Colonic mucosa (tissue), 4 donors: ENCODE results near the gene SDCBP2. TPM values are rescaled to one million over a fixed set of nuclear protein-coding genes. Genes with fewer than 3 reads are reported as not detected.

Experiments used
- DNase-seq: peaks from one replicate; pipeline ENCODE4 v3.0.0-alpha.2; 2020
- H3K27ac ChIP-seq: fragments of 200-600 bp; one replicate; pipeline ENCODE4 v1.8.0; 2021
- H3K27me3 ChIP-seq: fragments of 200-600 bp; one replicate; pipeline ENCODE4 v1.8.0; 2021
- H3K36me3 ChIP-seq: fragments of 200-600 bp; one replicate; pipeline ENCODE4 v1.8.0; 2021
- H3K4me1 ChIP-seq: fragments of 200-600 bp; one replicate; pipeline ENCODE4 v1.8.0; 2021; ENCODE audit warnings: mild to moderate bottlenecking
- H3K4me3 ChIP-seq: fragments of 200-600 bp; one replicate; pipeline ENCODE4 v1.8.0; 2021
- H3K9ac ChIP-seq, 2 donors: one replicate each; pipeline ENCODE4 v1.7.0; 2013; ENCODE audit warnings: control low read depth in 2 of 2, low read depth in 2 of 2, low read length in 2 of 2
- H3K9me3 ChIP-seq: fragments of 200-600 bp; one replicate; pipeline ENCODE4 v1.8.0; 2021
- intact Hi-C: fragments of 100-400 bp; cut with DNase I; formaldehyde crosslinking; loops from one replicate; pipeline ENCODE4 v1.14.1; 2022
- total RNA-seq, 2 donors: library from RNA; stranded (reverse); fragmentation: NEBNext Ultra II Directional in 1 of 2; extraction: Animal tissue kit (Norgen Biotek cat#: 25700) in 1 of 2; gene quantifications; one replicate each; pipeline ENCODE4 v1.2.1, GENCODE V29; 2021
- TF ChIP-seq, protein P1 (sequence below): fragments of 200-600 bp; IDR thresholded peaks from one replicate; pipeline ENCODE4 v1.8.0; 2022; ENCODE audit warnings: antibody characterized with exemption, mild to moderate bottlenecking
- donor health status: healthy.
- donor health status: DM: no; HTN: no; CAD: no.
- donor health status: DM: no; HTN: no; CAD: no.

The SDCBP2 gene
- total RNA-seq, 2 donors from 2014 or later, result 202 to 345 TPM

DNA sequence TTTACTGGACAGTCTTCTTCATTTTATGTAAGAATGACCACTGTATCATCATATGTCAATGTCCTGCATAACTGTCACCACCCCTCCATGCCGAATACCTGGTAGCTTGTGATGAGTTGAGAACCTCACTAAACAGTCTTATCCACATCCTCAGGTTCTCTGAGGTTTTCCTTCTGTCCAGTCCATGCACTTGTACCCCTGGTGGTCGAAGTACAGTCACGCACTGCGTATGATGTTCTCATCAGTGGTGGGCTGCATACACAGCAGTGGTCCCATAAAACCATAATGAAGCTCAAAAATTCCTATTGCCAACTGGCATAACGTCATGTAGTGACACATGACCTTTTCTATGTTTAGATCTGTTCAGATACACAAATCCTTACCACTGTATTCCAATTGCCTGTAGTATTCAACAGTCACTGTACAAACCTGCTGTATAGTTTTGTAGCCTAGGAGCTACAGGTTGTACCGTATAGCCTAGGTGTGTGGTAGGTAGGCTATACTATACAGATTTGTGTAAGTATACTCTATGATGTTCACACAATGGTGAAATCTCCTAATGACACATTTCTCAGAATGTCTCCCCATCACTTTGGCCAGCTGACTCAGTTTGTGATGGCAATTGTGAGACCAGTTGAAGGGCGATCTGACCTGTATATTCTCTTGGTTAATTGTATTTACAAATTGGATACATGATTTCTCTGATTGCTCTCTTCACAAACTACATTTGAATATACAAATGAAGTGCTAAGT is 31.3 kb upstream of the SDCBP2 start:
- H3K9me3 ChIP-seq, result no peaks in the 10 kb centered on the region
- no peak overlapping the region for H3K4me3 ChIP-seq
- no peaks in the 10 kb centered on the region for H3K27me3 ChIP-seq
- no peak overlapping the region for H3K27ac ChIP-seq
- no peak for DNase-seq
- intact Hi-C loops, result no loop called here
- no peak overlapping the region for H3K9ac ChIP-seq
- TF ChIP-seq, protein P1, sequence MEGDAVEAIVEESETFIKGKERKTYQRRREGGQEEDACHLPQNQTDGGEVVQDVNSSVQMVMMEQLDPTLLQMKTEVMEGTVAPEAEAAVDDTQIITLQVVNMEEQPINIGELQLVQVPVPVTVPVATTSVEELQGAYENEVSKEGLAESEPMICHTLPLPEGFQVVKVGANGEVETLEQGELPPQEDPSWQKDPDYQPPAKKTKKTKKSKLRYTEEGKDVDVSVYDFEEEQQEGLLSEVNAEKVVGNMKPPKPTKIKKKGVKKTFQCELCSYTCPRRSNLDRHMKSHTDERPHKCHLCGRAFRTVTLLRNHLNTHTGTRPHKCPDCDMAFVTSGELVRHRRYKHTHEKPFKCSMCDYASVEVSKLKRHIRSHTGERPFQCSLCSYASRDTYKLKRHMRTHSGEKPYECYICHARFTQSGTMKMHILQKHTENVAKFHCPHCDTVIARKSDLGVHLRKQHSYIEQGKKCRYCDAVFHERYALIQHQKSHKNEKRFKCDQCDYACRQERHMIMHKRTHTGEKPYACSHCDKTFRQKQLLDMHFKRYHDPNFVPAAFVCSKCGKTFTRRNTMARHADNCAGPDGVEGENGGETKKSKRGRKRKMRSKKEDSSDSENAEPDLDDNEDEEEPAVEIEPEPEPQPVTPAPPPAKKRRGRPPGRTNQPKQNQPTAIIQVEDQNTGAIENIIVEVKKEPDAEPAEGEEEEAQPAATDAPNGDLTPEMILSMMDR, result no peak
- no peaks in the 10 kb centered on the region for H3K36me3 ChIP-seq
- peaks cover 8% of the 10 kb centered on the region for H3K4me1 ChIP-seq

DNA sequence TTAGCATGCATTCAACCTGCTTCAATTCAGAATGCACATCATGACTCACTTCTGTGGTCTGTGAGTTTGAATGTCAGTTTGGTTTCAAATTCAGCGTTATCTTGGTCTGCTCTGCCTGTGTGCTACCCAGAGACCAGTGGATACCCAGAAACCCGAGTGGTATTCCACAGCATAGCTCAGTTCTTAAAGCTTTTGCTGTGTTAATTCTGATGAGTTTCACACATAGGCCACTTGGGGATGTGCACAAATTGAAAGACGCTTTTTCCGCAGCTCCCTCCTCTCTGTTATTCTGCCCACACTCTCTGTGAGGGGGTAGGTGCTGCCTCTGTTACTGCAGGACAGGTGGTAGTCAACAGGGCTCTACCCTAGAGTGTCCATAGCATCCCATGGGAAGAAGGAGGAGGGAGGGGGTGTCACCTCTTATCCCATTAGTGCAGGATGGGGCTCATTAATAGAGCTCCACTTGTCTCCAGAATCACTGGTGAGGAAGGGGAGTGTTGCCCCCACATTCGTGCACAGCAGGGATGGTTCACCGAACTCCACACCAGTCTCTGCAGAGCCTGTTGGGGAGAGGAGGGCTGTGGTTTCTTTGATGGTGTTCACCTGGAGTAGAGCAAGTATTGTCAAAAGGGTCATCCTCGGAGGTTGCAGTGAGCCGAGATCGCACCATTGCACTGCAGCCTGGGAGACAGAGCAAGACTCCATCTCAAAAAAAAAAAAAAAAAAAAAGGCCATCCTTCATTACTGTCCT is 29.2 kb upstream of the SDCBP2 start:
- Histone ChIP-seq H3K27ac (no peak overlapping the region), H3K9me3 (no peaks in the 10 kb centered on the region), H3K9ac (no peak overlapping the region), H3K36me3 (no peaks in the 10 kb centered on the region), H3K27me3 (no peaks in the 10 kb centered on the region), H3K4me1 (no peaks in the 10 kb centered on the region), H3K4me3 (no peak overlapping the region)
- DNase-seq, result no peak
- intact Hi-C loops, result no loop called here
- TF ChIP-seq, protein P1, result no peak

DNA sequence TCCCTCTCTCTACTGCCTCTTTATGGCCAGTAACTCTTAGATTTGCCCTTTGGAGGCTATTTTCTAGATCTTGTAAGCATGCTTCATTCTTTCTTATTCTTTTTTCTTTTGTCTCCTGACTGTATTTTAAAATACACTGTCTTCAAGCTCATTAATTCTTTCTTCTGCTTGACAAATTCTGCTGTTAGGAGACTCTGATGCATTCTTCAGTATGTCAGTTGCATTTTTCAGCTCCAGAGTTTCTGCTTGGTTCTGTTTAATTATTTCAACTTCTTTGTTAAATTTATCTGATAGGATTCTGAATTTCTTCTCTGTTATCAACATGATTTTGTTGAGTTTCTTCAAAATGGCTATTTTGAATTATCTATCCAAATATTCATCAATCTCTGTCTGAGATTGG is 25.0 kb upstream of the SDCBP2 start:
- no peaks in the 10 kb centered on the region for H3K9me3 ChIP-seq
- TF ChIP-seq, protein P1, result no peak
- no peak for DNase-seq
- H3K27ac ChIP-seq, result no peak overlapping the region
- H3K9ac ChIP-seq, result no peak overlapping the region
- H3K27me3 ChIP-seq, result no peaks in the 10 kb centered on the region
- H3K36me3 ChIP-seq, result no peaks in the 10 kb centered on the region
- intact Hi-C loops, result no loop called here
- H3K4me3 ChIP-seq, result no peak overlapping the region
- no peaks in the 10 kb centered on the region for H3K4me1 ChIP-seq

DNA sequence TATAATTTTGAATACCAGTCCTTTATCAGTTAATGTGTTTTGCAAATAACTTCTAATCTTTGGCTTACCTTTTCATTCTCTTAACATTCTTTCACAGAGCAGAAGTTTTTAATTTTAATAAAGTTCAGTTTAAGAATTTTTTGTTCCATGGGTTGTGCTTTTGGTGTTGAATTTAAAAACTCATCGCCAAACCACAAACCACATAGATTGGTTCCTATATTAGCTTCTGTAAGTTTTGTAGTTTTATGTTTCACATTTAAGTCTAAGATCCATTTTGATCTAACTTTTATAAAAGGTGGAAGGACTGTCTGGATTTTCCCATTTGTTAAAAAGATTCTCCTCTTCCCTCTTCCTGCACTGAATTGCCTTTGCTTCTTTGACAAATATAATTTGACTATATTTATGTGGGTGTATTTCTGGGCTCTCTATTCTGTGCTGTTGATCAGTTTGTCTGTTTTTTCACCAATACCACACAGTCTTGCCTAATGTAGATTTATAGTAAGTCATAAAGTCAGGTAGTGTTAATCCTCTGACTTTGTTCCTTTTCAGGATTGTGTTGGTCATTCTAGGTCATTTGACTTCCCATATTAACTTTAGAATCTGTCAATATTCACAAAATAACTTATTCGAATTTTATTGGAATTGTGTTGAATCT is 17.5 kb upstream of the SDCBP2 start:
- H3K4me1 ChIP-seq, result no peaks in the 10 kb centered on the region
- DNase-seq, result no peak
- H3K27me3 ChIP-seq, result no peaks in the 10 kb centered on the region
- no peaks in the 10 kb centered on the region for H3K36me3 ChIP-seq
- no peak overlapping the region for H3K4me3 ChIP-seq
- H3K9ac ChIP-seq, result no peak overlapping the region
- H3K9me3 ChIP-seq, result no peaks in the 10 kb centered on the region
- no peak overlapping the region for H3K27ac ChIP-seq
- TF ChIP-seq, protein P1, result no peak
- intact Hi-C loops, result no loop called here

DNA sequence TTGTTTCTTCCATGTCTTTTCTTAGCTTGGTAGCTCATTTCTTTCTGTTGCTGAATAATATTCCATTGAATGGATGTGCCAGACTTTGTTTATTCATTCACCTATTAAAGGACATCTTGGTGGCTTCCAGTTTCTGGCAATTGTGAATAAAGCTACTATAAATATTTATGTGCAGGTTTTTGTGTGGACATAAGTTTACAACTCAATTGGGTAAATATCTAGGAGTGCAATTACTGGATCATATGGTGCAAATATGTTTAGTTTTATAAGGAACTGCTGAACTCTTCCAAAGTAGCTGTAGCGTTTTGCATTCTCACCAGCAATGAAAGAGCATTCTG is 16.8 kb upstream of the SDCBP2 start:
- H3K4me3 ChIP-seq, result no peak overlapping the region
- H3K27me3 ChIP-seq, result no peaks in the 10 kb centered on the region
- H3K4me1 ChIP-seq, result no peaks in the 10 kb centered on the region
- no peak for DNase-seq
- no peak overlapping the region for H3K9ac ChIP-seq
- intact Hi-C loops, result no loop called here
- H3K27ac ChIP-seq, result no peak overlapping the region
- no peaks in the 10 kb centered on the region for H3K9me3 ChIP-seq
- no peaks in the 10 kb centered on the region for H3K36me3 ChIP-seq
- TF ChIP-seq, protein P1, result no peak
